Endothelial cell of umbilical vein (primary cell): ENCODE results near the gene THBS3. TPM values are rescaled to one million over a fixed set of nuclear protein-coding genes. Genes with fewer than 3 reads are reported as not detected.
"Not testable (repeated sequence)": the region's sequence is repeated elsewhere in the genome, so short reads cannot be mapped to it uniquely, and the experiment has no call there.

Experiments
- BruUV-seq: library from RNA; stranded (reverse); fragments of 400-500 nt; replicated peaks from 2 replicates; lab custom pipeline; 2021; lab: Mats Ljungman, UMichigan
- CTCF ChIA-PET: fragments of 300-600, 350-600 bp; sonication (Branson Sonifier 250); formaldehyde crosslinking; loops from one replicate; lab custom pipeline; 2021; ENCODE audit warnings: antibody characterized with exemption, inconsistent platforms; lab: Charles Lee
- POLR2A ChIA-PET: fragments of 300-600, 350-600 bp; sonication (Branson Sonifier 250); formaldehyde crosslinking; loops from one replicate; lab custom pipeline; 2021; ENCODE audit warnings: antibody characterized with exemption, inconsistent platforms; lab: Charles Lee
- DNase-seq: peaks from one replicate; pipeline ENCODE4 v3.0.0-alpha.2; 2011; ENCODE audit warnings: low read depth, low spot score
- FAIRE-seq: peaks from 2 replicates; lab custom pipeline; 2011; peaks lifted over from hg19 to GRCh38; lab: Jason Lieb, UNC
- H2AFZ ChIP-seq: 2 replicates; pipeline ENCODE4 v1.6.0; 2012; ENCODE audit warnings: low read depth, low read length, control low read depth, inconsistent platforms
- H3K27ac ChIP-seq: 2 replicates; pipeline ENCODE4 v1.5.1; 2011; ENCODE audit warnings: low read depth, mild to moderate bottlenecking, control low read depth, low read length, moderate library complexity; ENCODE audit not compliant: insufficient read depth
- H3K27me3 ChIP-seq, 2 experiments: 2 replicates each; pipeline versions ENCODE4 v1.6.0 to v1.6.1; 2011; ENCODE audit warnings: low read length in 2 of 2, mixed read lengths in 1 of 2; ENCODE audit not compliant: control insufficient read depth in 2 of 2, insufficient read depth in 2 of 2
- H3K36me3 ChIP-seq, 2 experiments: 2 replicates in 1 of 2; 3 replicates in 1 of 2; pipeline ENCODE4 v1.5.1; 2011; ENCODE audit warnings: low read length in 2 of 2, mild to moderate bottlenecking in 1 of 2, moderate library complexity in 1 of 2; ENCODE audit not compliant: control insufficient read depth in 2 of 2, insufficient read depth in 2 of 2; ENCODE audit errors: extremely low read depth in 1 of 2
- H3K4me1 ChIP-seq: 3 replicates; pipeline ENCODE4 v1.5.1; 2011; ENCODE audit warnings: mild to moderate bottlenecking, low read length; ENCODE audit not compliant: control insufficient read depth, insufficient read depth; ENCODE audit errors: extremely low read depth
- H3K4me2 ChIP-seq: 2 replicates; pipeline ENCODE4 v1.6.1; 2011; ENCODE audit warnings: low read length, control low read depth, mixed read lengths; ENCODE audit not compliant: insufficient read depth
- H3K4me3 ChIP-seq, 3 experiments: fragments of 200-600 bp in 1 of 3; sonication (generic), shearing (Covaris generic) in 1 of 3; replicated peaks in 1 of 3; 2 replicates each; pipeline ENCODE4 v1.5.1; 2011 to 2016; ENCODE audit warnings: control low read depth in 3 of 3, low read length in 3 of 3, mild to moderate bottlenecking in 2 of 3, inconsistent platforms in 1 of 3, low read depth in 1 of 3, moderate library complexity in 1 of 3; ENCODE audit not compliant: insufficient read depth in 1 of 3
- H3K79me2 ChIP-seq: 2 replicates; pipeline ENCODE4 v1.6.0; 2012; ENCODE audit warnings: low read length, inconsistent platforms; ENCODE audit not compliant: control insufficient read depth, insufficient read depth
- H3K9ac ChIP-seq: replicated peaks from 2 replicates; pipeline ENCODE3; 2011; ENCODE audit warnings: low read length, control low read depth; ENCODE audit not compliant: insufficient read depth; ENCODE audit errors: extremely low read depth
- H3K9me1 ChIP-seq: replicated peaks from 3 replicates; pipeline ENCODE4 v1.6.0; 2011; ENCODE audit warnings: mild to moderate bottlenecking, low read length; ENCODE audit not compliant: control insufficient read depth, insufficient read depth; ENCODE audit errors: extremely low read depth
- H3K9me3 ChIP-seq: replicated peaks from 2 replicates; pipeline ENCODE4 v1.5.1; 2012; ENCODE audit warnings: low read length, inconsistent platforms; ENCODE audit not compliant: control insufficient read depth, insufficient read depth
- H4K20me1 ChIP-seq: replicated peaks from 2 replicates; pipeline ENCODE3; 2011; ENCODE audit warnings: mild to moderate bottlenecking, low read length; ENCODE audit not compliant: control insufficient read depth, insufficient read depth; ENCODE audit errors: extremely low read depth
- dilution Hi-C: fragments of 300-500 bp; cut with MboI; formaldehyde crosslinking; loops from one replicate; pipeline ENCODE4 v1.15.0; 2019; ENCODE audit warnings: low sequenced_read_pairs; ENCODE audit not compliant: extremely low pct_ligation_motif_present
- intact Hi-C: fragments of 100-400 bp; cut with micrococcal nuclease; formaldehyde crosslinking; loops from one replicate; pipeline ENCODE4 v1.10.0; 2022
- polyA plus RNA-seq, 4 experiments: library from polyadenylated mRNA; depleted of rRNA in 3 of 4; stranded (reverse) in 3 of 4; unstranded in 1 of 4; fragments of >200 nt; gene quantifications; 2 replicates each; pipeline versions ENCODE4 v1.2.1 to v1.2.3, GENCODE V29; 2011 to 2012; ENCODE audit warnings: missing spikeins in 1 of 4
- total RNA-seq: library from RNA; stranded (reverse); gene quantifications from 2 replicates; pipeline ENCODE4 v1.2.3, GENCODE V29; 2021

Gene THBS3
- total and polyA plus RNA-seq, 2 donors (not counting 3 experiments of a cell fraction or from before 2014, with no cell fraction given), result 23.6 to 25.7 TPM

- H3K9me3 ChIP-seq, H3K36me3 ChIP-seq, intact Hi-C loops, H3K27me3 ChIP-seq, H3K4me2 ChIP-seq, POLR2A ChIA-PET, H3K4me1 ChIP-seq, H4K20me1 ChIP-seq, H3K9me1 ChIP-seq, H3K79me2 ChIP-seq, H3K9ac ChIP-seq, H3K4me3 ChIP-seq, H2AFZ ChIP-seq, H3K27ac ChIP-seq, dilution Hi-C loops: not testable (repeated sequence)
- peak; percentile 88 for DNase-seq
- FAIRE-seq, result peak; percentile 75
- BruUV-seq, result TSS peak; percentile 3
- CTCF ChIA-PET, result interaction anchor here (0.7 to 1.2 kb wide), 5 partner anchors 8 to 59 kb away, joined by 3 to 8 read pairs (median 3); partner anchors contain the start of genes KRTCAP2 and MTX1
Measured at GRCh38 chr1:155232001-155232978, 24.6 kb upstream of the THBS3 start.

- FAIRE-seq, DNase-seq, H3K4me3 ChIP-seq, H3K9me1 ChIP-seq, H3K27me3 ChIP-seq, H3K79me2 ChIP-seq, H4K20me1 ChIP-seq, H3K4me2 ChIP-seq, H3K27ac ChIP-seq, dilution Hi-C loops, H3K36me3 ChIP-seq, BruUV-seq, intact Hi-C loops, POLR2A ChIA-PET, H3K9ac ChIP-seq, H2AFZ ChIP-seq, H3K9me3 ChIP-seq: not testable (repeated sequence)
- H3K4me1 ChIP-seq, result peaks cover 10% of the 10 kb centered on the region
- CTCF ChIA-PET, result interaction anchor here (1.2 kb wide), 1 partner anchor 58 kb away, joined by 3 read pairs; the partner anchor contains the start of gene KRTCAP2
Measured at GRCh38 chr1:155231302-155231701, 23.6 kb upstream of the THBS3 start.
